DND-41 (cell line): Measurements from ENCODE around the gene ACTR1A.

Source experiments
- ATAC-seq: fragments of 200-7000 bp; cut with Tn5 transposase; 3 replicates; pipeline ENCODE4 v1.9.1; 2021; ENCODE audit warnings: low read depth; ENCODE audit not compliant: insufficient read depth
- DNase-seq: peaks from one replicate; pipeline ENCODE4 v3.0.0-alpha.2; 2020
- H2AFZ ChIP-seq: 2 replicates; pipeline ENCODE4 v1.6.0; 2012; ENCODE audit warnings: low read depth, low read length
- H3K27ac ChIP-seq: 2 replicates; pipeline ENCODE4 v1.5.1; 2012; ENCODE audit warnings: low read length, inconsistent platforms
- H3K27me3 ChIP-seq: fragments of 200-600 bp; sonication (generic); 2 replicates; pipeline ENCODE4 v1.6.0; 2012; ENCODE audit warnings: low read length, mild to moderate bottlenecking, inconsistent platforms; ENCODE audit not compliant: insufficient read depth, poor library complexity
- H3K36me3 ChIP-seq: 2 replicates; pipeline ENCODE4 v1.5.1; 2012; ENCODE audit warnings: low read length, inconsistent platforms; ENCODE audit not compliant: insufficient read depth
- H3K4me1 ChIP-seq: 2 replicates; pipeline ENCODE4 v1.5.1; 2012; ENCODE audit warnings: mild to moderate bottlenecking, low read length; ENCODE audit not compliant: insufficient read depth
- H3K4me2 ChIP-seq: 2 replicates; pipeline ENCODE4 v1.6.0; 2012; ENCODE audit warnings: mild to moderate bottlenecking, moderate library complexity, low read length, inconsistent platforms; ENCODE audit not compliant: insufficient read depth
- H3K4me3 ChIP-seq, 2 experiments: fragments of 200-600 bp in 1 of 2; shearing (Covaris generic) in 1 of 2; 2 replicates each; pipeline ENCODE4 v1.5.1; 2012 to 2016; ENCODE audit warnings: inconsistent platforms in 2 of 2, low read length in 2 of 2, mild to moderate bottlenecking in 2 of 2, low read depth in 1 of 2, moderate library complexity in 1 of 2
- H3K79me2 ChIP-seq: 2 replicates; pipeline ENCODE4 v1.6.0; 2012; ENCODE audit warnings: low read length, inconsistent platforms; ENCODE audit not compliant: insufficient read depth
- H3K9ac ChIP-seq: 2 replicates; pipeline ENCODE4 v1.6.0; 2012; ENCODE audit warnings: low read depth, mild to moderate bottlenecking, inconsistent platforms, low read length, moderate library complexity
- H3K9me3 ChIP-seq: 2 replicates; pipeline ENCODE4 v1.5.1; 2012; ENCODE audit warnings: low read length, moderate library complexity, mild to moderate bottlenecking, inconsistent platforms; ENCODE audit not compliant: insufficient read depth, severe bottlenecking
- H4K20me1 ChIP-seq: 2 replicates; pipeline ENCODE4 v1.6.0; 2012; ENCODE audit warnings: low read length; ENCODE audit not compliant: insufficient read depth
- CTCF ChIP-seq: IDR thresholded peaks from 2 replicates; pipeline ENCODE4 v1.5.1; 2012; ENCODE audit warnings: borderline replicate concordance, low read length, moderate library complexity, mild to moderate bottlenecking; ENCODE audit not compliant: poor library complexity, severe bottlenecking; ENCODE audit errors: extremely low read depth
- EZH2 ChIP-seq: IDR thresholded peaks from 3 replicates; pipeline ENCODE4 v1.6.1; 2012; ENCODE audit warnings: borderline replicate concordance, low read depth, mild to moderate bottlenecking, moderate library complexity, low read length, inconsistent platforms; ENCODE audit not compliant: severe bottlenecking

Gene ACTR1A

GRCh38 chr10:102470579-102471546 lies 31.6 kb downstream of the ACTR1A start:
- Histone ChIP-seq H2AFZ (no peak overlapping the region), H3K4me1 (no peaks in the 10 kb centered on the region), H3K4me2 (no peak overlapping the region), H3K4me3 (no peak overlapping the region), H3K27me3 (no peaks in the 10 kb centered on the region), H3K9me3 (no peaks in the 10 kb centered on the region), H3K36me3 (peaks cover 10% of the 10 kb centered on the region), H3K9ac (no peak overlapping the region), H3K79me2 (no peaks in the 10 kb centered on the region), H3K27ac (no peak overlapping the region), H4K20me1 (peaks cover 5% of the 10 kb centered on the region; the same call in 1 of the 2 replicates)
- DNase-seq = no peak
- TF ChIP-seq EZH2 (no peak), CTCF (no peak)
- no peak for ATAC-seq

DNA sequence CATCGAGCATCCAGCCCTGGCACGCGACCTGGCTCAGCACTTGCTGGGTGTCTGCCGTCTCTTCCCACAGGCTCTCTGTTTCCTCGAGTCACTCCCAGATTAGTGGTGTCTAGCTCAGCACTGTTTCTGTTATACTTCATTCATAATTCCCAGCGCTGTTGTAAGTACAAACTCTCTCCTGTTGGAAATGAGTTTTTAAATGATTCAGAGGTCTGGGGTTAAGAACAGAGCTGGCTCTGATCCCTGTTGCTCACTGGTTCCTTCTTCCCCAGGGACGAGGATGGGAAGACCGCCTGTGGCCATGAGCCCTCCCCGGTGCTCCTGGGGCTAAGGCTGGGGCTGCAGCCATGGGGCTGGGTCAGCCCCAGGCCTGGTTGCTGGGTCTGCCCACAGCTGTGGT lies 33.8 kb downstream of the ACTR1A start:
- peaks cover 5% of the 10 kb centered on the region; the same call in 1 of the 2 replicates for H3K36me3 ChIP-seq
- no peaks in the 10 kb centered on the region for H3K27me3 ChIP-seq
- H3K9me3 ChIP-seq = no peaks in the 10 kb centered on the region
- no peak overlapping the region for H3K4me2 ChIP-seq
- no peaks in the 10 kb centered on the region for H3K79me2 ChIP-seq
- no peak overlapping the region for H2AFZ ChIP-seq
- no peak for DNase-seq
- no peak overlapping the region for H3K4me3 ChIP-seq
- no peak overlapping the region for H3K9ac ChIP-seq
- H4K20me1 ChIP-seq = peaks cover 5% of the 10 kb centered on the region; the same call in 1 of the 2 replicates
- no peak for TF ChIP-seq EZH2
- no peak for TF ChIP-seq CTCF
- H3K4me1 ChIP-seq = no peaks in the 10 kb centered on the region
- no peak for ATAC-seq
- H3K27ac ChIP-seq = no peak overlapping the region

DNA sequence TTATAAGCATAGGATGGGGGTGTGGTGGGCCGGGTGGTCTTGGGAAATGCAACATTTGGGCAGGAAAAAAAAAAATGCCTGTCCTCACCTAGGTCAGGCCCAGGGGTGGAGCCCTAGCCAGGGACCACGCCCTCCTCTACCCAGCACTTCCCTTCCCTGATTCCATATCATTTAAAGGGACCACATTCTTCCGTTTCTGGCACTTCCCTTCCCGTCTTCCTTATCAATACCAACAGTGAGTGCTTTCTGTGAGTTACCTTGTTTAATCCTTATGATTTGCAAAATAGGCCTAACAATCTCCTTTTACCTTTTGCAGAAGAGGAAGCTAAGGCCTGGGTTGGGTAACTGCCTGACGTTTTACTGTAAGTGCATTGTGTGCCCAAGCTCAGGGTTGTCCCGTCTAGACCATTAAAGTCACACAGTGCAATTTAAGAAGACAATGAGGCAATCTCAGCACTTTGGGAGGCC lies 34.5 kb downstream of the ACTR1A start:
- Histone ChIP-seq H3K4me1 (no peaks in the 10 kb centered on the region), H3K79me2 (no peaks in the 10 kb centered on the region), H3K9me3 (no peaks in the 10 kb centered on the region), H2AFZ (no peak overlapping the region), H3K4me2 (no peak overlapping the region), H3K27ac (no peak overlapping the region), H3K9ac (no peak overlapping the region), H3K4me3 (no peak overlapping the region), H3K27me3 (no peaks in the 10 kb centered on the region), H3K36me3 (peaks cover 4% of the 10 kb centered on the region; the same call in 1 of the 2 replicates), H4K20me1 (peaks cover 5% of the 10 kb centered on the region; the same call in 1 of the 2 replicates)
- ATAC-seq (no peak), DNase-seq (no peak)
- TF ChIP-seq CTCF (no peak), EZH2 (no peak)
